SK-N-DZ (cell line): ENCODE measurements around the gene PHKB.
"Not testable (repeated sequence)": the region's sequence is repeated elsewhere in the genome, so short reads cannot be mapped to it uniquely, and the experiment has no call there.

Experiments
- DNase-seq: peaks from one replicate; pipeline ENCODE4 v3.0.0-alpha.2; 2015; ENCODE audit warnings: low spot score

PHKB gene

GRCh38 chr16:47676635-47677177 lies 215.6 kb downstream of the PHKB start:
- no peak for DNase-seq

GRCh38 chr16:47681571-47681970 lies 220.4 kb downstream of the PHKB start:
- not testable (repeated sequence) for DNase-seq

GRCh38 chr16:47687694-47688093 lies 226.6 kb downstream of the PHKB start:
- no peak for DNase-seq

GRCh38 chr16:47693226-47693625 lies 232.1 kb downstream of the PHKB start:
- no peak for DNase-seq

GRCh38 chr16:47694543-47694942 lies 233.4 kb downstream of the PHKB start:
- no peak for DNase-seq

GRCh38 chr16:47695756-47696155 lies 234.6 kb downstream of the PHKB start:
- no peak for DNase-seq

GRCh38 chr16:47697826-47698225 lies 236.7 kb downstream of the PHKB start:
- DNase-seq = no peak

GRCh38 chr16:47699106-47699505 lies 238.0 kb downstream of the PHKB start:
- DNase-seq = no peak

GRCh38 chr16:47700857-47701587 lies 239.9 kb downstream of the PHKB start:
- no peak for DNase-seq

- DNase-seq = no peak
These were observed 244.1 kb downstream of the PHKB start for GRCh38 chr16:47705266-47705665.

- DNase-seq = no peak
These were observed 250.7 kb downstream of the PHKB start for GRCh38 chr16:47711809-47712208.

GRCh38 chr16:47712276-47713224 lies 251.4 kb downstream of the PHKB start:
- no peak for DNase-seq

GRCh38 chr16:47713225-47713595 lies 252.1 kb downstream of the PHKB start:
- DNase-seq = no peak

- DNase-seq = no peak
These were observed 254.4 kb downstream of the PHKB start for GRCh38 chr16:47715442-47716083.

- no peak for DNase-seq
These were observed 255.4 kb downstream of the PHKB start for GRCh38 chr16:47716571-47716970.

GRCh38 chr16:47719713-47720112 lies 258.6 kb downstream of the PHKB start:
- DNase-seq = no peak

- no peak for DNase-seq
These were observed 260.0 kb downstream of the PHKB start for GRCh38 chr16:47721006-47721637.

- no peak for DNase-seq
These were observed 260.9 kb downstream of the PHKB start for GRCh38 chr16:47722046-47722445.

- DNase-seq = no peak
These were observed 263.1 kb downstream of the PHKB start for GRCh38 chr16:47724115-47724785.

GRCh38 chr16:47725188-47725695 lies 264.1 kb downstream of the PHKB start:
- DNase-seq = no peak
